Naive thymus-derived CD4-positive, alpha-beta T cell (primary cell): Measurements from ENCODE around the gene DNAI7. TPM values are rescaled to one million over a fixed set of nuclear protein-coding genes. Genes with fewer than 3 reads are reported as not detected.

ENCODE experiments used
- ATAC-seq: fragments of 150-1000 bp; cut with Tn5 transposase; 2 replicates; pipeline ENCODE4 v1.10.0; 2021; ENCODE audit warnings: mild to moderate bottlenecking, moderate library complexity
- CTCF ChIA-PET: fragments of 350-600 bp; sonication (Branson Sonifier 250); formaldehyde crosslinking; loops from one replicate; lab custom pipeline; 2021; ENCODE audit warnings: antibody characterized with exemption; lab: Charles Lee
- POLR2A ChIA-PET: fragments of 350-600 bp; sonication (Branson Sonifier 250); formaldehyde crosslinking; loops from one replicate; lab custom pipeline; 2021; ENCODE audit warnings: antibody characterized with exemption, inconsistent platforms; lab: Charles Lee
- DNase-seq, 9 donors: peaks; one replicate each; pipeline versions ENCODE4 v3.0.0 to v3.0.0-alpha.2; 2020 to 2022; ENCODE audit warnings: mixed read lengths in 1 of 9
- H3K27ac ChIP-seq: one replicate; pipeline ENCODE4 v1.7.0; 2013; ENCODE audit warnings: mild to moderate bottlenecking, low read depth, low read length, moderate library complexity
- H3K27me3 ChIP-seq, 2 donors: one replicate each; pipeline ENCODE4 v1.7.0; 2013; ENCODE audit warnings: low read length in 2 of 2, mild to moderate bottlenecking in 2 of 2, moderate library complexity in 2 of 2; ENCODE audit not compliant: control insufficient read depth in 2 of 2, insufficient read depth in 2 of 2
- H3K36me3 ChIP-seq, 3 experiments: 1 replicate in 2 of 3; 2 replicates in 1 of 3; pipeline ENCODE4 v1.7.0; 2013; ENCODE audit warnings: low read length in 3 of 3, mild to moderate bottlenecking in 3 of 3, moderate library complexity in 1 of 3; ENCODE audit not compliant: insufficient read depth in 3 of 3, control insufficient read depth in 2 of 3
- H3K4me1 ChIP-seq, 2 donors: one replicate each; pipeline ENCODE4 v1.7.0; 2013; ENCODE audit warnings: low read length in 2 of 2, mild to moderate bottlenecking in 2 of 2, moderate library complexity in 1 of 2; ENCODE audit not compliant: control insufficient read depth in 2 of 2, insufficient read depth in 2 of 2
- H3K4me3 ChIP-seq: 2 replicates; pipeline ENCODE4 v1.7.0; 2013; ENCODE audit warnings: mild to moderate bottlenecking, low read length
- H3K9me3 ChIP-seq, 3 experiments: 1 replicate in 2 of 3; 2 replicates in 1 of 3; pipeline ENCODE4 v1.7.0; 2013; ENCODE audit warnings: low read length in 3 of 3; ENCODE audit not compliant: control insufficient read depth in 2 of 3
- H3K27ac Mint-ChIP-seq, 9 donors: one replicate each; pipeline ENCODE4 v1.8.0; 2020 to 2022; ENCODE audit warnings: mixed read lengths in 9 of 9, mild to moderate bottlenecking in 8 of 9, moderate library complexity in 5 of 9, inconsistent platforms in 2 of 9
- H3K27me3 Mint-ChIP-seq, 5 donors: one replicate each; pipeline ENCODE4 v1.8.0; 2021 to 2022; ENCODE audit warnings: mixed read lengths in 5 of 5, mild to moderate bottlenecking in 1 of 5
- H3K36me3 Mint-ChIP-seq, 5 donors: one replicate each; pipeline ENCODE4 v1.8.0; 2020 to 2022; ENCODE audit warnings: mixed read lengths in 5 of 5, mild to moderate bottlenecking in 3 of 5, inconsistent platforms in 1 of 5
- H3K4me1 Mint-ChIP-seq, 7 donors: one replicate each; pipeline ENCODE4 v1.8.0; 2020 to 2022; ENCODE audit warnings: mixed read lengths in 7 of 7, mild to moderate bottlenecking in 3 of 7, inconsistent platforms in 1 of 7
- H3K4me3 Mint-ChIP-seq, 10 donors: one replicate each; pipeline ENCODE4 v1.8.0; 2020 to 2022; ENCODE audit warnings: mild to moderate bottlenecking in 10 of 10, mixed read lengths in 10 of 10, moderate library complexity in 6 of 10, inconsistent platforms in 2 of 10
- H3K9me3 Mint-ChIP-seq, 11 donors: one replicate each; pipeline ENCODE4 v1.8.0; 2020 to 2022; ENCODE audit warnings: mixed read lengths in 11 of 11, mild to moderate bottlenecking in 4 of 11, inconsistent platforms in 1 of 11, moderate library complexity in 1 of 11
- intact Hi-C, 2 donors: fragments of 100-400 bp; cut with micrococcal nuclease; formaldehyde crosslinking; loops; one replicate each; pipeline ENCODE4 v1.15.1; 2023
- polyA plus RNA-seq, 2 donors: library from polyadenylated mRNA; unstranded; fragments of 300-500 nt; fragmentation: Illumina TruSeq; gene quantifications; one replicate each; pipeline ENCODE4 v1.2.3, GENCODE V29; 2021
- total RNA-seq, 6 experiments: library from RNA in 5 of 6; stranded (reverse) in 5 of 6; gene quantifications; 1 replicate in 5 of 6; 2 replicates in 1 of 6; pipeline ENCODE4 v1.2.3 and lab custom pipeline; 2021 to 2026

Gene DNAI7
- total and polyA plus RNA-seq, 7 experiments from 2014 or later, result 0.34 to 0.72 (median 0.49) TPM; not detected in 2

DNA sequence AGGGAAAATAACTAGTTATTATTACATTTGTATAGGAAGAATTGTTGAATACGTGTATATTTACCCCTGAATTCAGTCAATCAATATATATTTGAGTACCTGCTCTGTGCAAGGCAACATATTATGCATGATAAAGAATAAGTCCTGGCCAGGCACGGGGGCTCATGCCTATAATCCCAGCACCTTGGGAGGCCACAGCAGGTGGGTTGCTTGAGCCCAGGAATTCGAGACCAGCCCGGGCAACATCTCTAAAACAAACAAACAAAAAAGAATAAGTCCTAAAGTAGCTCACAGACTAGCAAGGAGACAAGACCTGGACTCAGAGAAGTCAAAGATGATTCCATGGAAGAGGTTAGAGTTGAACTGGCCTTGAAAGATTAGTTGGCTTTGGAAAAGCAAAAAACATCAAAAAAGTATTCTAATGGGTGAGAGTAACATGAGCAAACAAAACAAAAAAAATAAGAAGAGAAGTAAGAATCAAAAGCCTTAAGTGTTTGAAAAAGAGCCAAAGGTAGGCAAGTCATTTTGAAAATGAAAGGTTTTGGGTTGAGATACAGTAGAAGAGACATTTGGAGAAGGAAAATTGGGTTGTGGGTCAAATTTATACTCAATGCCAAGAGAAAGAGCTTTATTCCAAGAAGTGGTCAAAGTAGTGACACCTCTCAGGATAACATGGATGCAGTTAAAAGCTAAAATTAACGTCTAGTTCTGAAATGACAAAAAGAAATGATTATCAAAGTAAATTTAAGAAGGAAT lies 130.9 kb downstream of the DNAI7 start:
- H3K27me3 Mint-ChIP-seq, result no peaks in the 10 kb centered on the region
- no peak overlapping the region for H3K4me3 ChIP-seq
- H3K27ac Mint-ChIP-seq, result peak overlapping the region in 4 of 9 donors; percentile 7 to 67 (median 23)
- ChIA-PET POLR2A (interaction anchor here (1.0 kb wide), 1 partner anchor 11 kb away, joined by 5 read pairs; a partner anchor contains a TSS), CTCF (no interaction called here)
- no peaks in the 10 kb centered on the region for H3K27me3 ChIP-seq
- intact Hi-C loops, result no loop called here
- H3K9me3 ChIP-seq, result no peaks in the 10 kb centered on the region
- H3K4me1 ChIP-seq, result no peaks in the 10 kb centered on the region
- ATAC-seq, result no peak
- peaks cover 0 to 51% (median 9%) of the 10 kb centered on the region in 3 experiments for H3K36me3 ChIP-seq
- H3K4me1 Mint-ChIP-seq, result peaks cover 9 to 46% (median 32%) of the 10 kb centered on the region in 7 donors
- no peaks in the 10 kb centered on the region for H3K9me3 Mint-ChIP-seq
- H3K27ac ChIP-seq, result no peak overlapping the region
- peak overlapping the region in 1 of 10 donors; percentile 0 for H3K4me3 Mint-ChIP-seq
- peaks cover 18 to 62% (median 51%) of the 10 kb centered on the region in 5 donors for H3K36me3 Mint-ChIP-seq
- no peak for DNase-seq

DNA sequence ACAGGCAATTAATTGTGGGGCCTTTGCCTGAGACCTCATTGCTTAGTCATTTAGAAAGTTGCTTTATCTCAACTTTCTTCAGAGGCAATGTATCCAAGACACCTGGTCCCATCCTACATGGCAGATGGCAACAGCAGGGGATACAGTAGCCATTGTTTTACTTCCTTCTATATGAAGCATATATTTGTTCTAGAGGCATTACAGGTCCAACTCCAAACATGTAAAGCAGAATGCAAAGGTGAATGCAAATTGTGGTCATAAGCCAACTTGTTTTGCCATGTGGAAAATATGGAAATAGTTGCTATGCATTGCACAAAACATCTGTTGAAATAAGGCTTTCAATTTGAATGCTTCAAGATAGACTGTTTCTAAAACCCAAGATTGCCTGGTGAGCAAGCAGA lies 136.3 kb downstream of the DNAI7 start:
- Histone ChIP-seq H3K27ac (no peak overlapping the region), H3K4me1 (peaks cover 4 to 29% of the 10 kb centered on the region in 2 donors), H3K27me3 (no peaks in the 10 kb centered on the region), H3K4me3 (no peak overlapping the region), H3K9me3 (no peaks in the 10 kb centered on the region), H3K36me3 (peaks cover 0 to 3% (median 0%) of the 10 kb centered on the region in 3 experiments)
- Mint-ChIP-seq H3K4me3 (peak overlapping the region in 3 of 10 donors; percentile 18 to 50 (median 44)), H3K36me3 (peaks cover 0 to 28% (median 16%) of the 10 kb centered on the region in 5 donors), H3K9me3 (no peaks in the 10 kb centered on the region), H3K4me1 (peaks cover 35 to 87% (median 70%) of the 10 kb centered on the region in 7 donors), H3K27me3 (no peaks in the 10 kb centered on the region), H3K27ac (peak overlapping the region in 2 of 9 donors; percentile 8 to 66)
- intact Hi-C loops, result no loop called here
- DNase-seq (no peak), ATAC-seq (no peak)
- CTCF ChIA-PET, result no interaction called here
- POLR2A ChIA-PET, result interaction anchor here (0.9 to 1.0 kb wide), 2 partner anchors 12 to 25 kb away, joined by 3 to 5 read pairs; no protein-coding TSS in a partner anchor

Other genes starting within 250 kb of the DNAI7 start
- 10 to 100 TPM in 1 of 5 experiments, 1 to 10 TPM in 3, under 1 TPM in 1; 0.70 to 29.3 (median 1.9) TPM for gene BCAT1, start 246.1 kb downstream of the DNAI7 start, total RNA-seq
- under 1 TPM; 0.71 to 0.96 TPM for gene BCAT1, start 246.1 kb downstream of the DNAI7 start, polyA plus RNA-seq
- gene ETFRF1, start 77 bp upstream of the DNAI7 start, total RNA-seq, result 10 to 100 TPM; 12.9 to 39.5 (median 34.4) TPM
- 10 to 100 TPM; 31.8 to 80.4 TPM for gene ETFRF1, start 77 bp upstream of the DNAI7 start, polyA plus RNA-seq
- gene KRAS, start 55.8 kb upstream of the DNAI7 start, total RNA-seq, result 10 to 100 TPM; 33.1 to 39.9 (median 35.7) TPM
- gene KRAS, start 55.8 kb upstream of the DNAI7 start, polyA plus RNA-seq, result 10 to 100 TPM; 31.5 to 66.0 TPM